ENCODE measurements around the gene SMIM5.

GRCh38 chr17:75672011-75672410 is 38.8 kb downstream of the SMIM5 start:
- TF ChIP-seq, protein P1, sequence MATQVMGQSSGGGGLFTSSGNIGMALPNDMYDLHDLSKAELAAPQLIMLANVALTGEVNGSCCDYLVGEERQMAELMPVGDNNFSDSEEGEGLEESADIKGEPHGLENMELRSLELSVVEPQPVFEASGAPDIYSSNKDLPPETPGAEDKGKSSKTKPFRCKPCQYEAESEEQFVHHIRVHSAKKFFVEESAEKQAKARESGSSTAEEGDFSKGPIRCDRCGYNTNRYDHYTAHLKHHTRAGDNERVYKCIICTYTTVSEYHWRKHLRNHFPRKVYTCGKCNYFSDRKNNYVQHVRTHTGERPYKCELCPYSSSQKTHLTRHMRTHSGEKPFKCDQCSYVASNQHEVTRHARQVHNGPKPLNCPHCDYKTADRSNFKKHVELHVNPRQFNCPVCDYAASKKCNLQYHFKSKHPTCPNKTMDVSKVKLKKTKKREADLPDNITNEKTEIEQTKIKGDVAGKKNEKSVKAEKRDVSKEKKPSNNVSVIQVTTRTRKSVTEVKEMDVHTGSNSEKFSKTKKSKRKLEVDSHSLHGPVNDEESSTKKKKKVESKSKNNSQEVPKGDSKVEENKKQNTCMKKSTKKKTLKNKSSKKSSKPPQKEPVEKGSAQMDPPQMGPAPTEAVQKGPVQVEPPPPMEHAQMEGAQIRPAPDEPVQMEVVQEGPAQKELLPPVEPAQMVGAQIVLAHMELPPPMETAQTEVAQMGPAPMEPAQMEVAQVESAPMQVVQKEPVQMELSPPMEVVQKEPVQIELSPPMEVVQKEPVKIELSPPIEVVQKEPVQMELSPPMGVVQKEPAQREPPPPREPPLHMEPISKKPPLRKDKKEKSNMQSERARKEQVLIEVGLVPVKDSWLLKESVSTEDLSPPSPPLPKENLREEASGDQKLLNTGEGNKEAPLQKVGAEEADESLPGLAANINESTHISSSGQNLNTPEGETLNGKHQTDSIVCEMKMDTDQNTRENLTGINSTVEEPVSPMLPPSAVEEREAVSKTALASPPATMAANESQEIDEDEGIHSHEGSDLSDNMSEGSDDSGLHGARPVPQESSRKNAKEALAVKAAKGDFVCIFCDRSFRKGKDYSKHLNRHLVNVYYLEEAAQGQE (IDR thresholded peaks at IDR 0.05; ENCODE audit: low read depth), result no peak
- TF ChIP-seq MAX (IDR thresholded peaks at IDR 0.05), result no peak
- TF ChIP-seq TAF1 (IDR thresholded peaks at IDR 0.05; ENCODE audit: low read depth), result no peak
- no peak for TF ChIP-seq CREB1 (IDR thresholded peaks at IDR 0.05; ENCODE audit: low read depth)
- no peak for TF ChIP-seq YY1 (IDR thresholded peaks at IDR 0.05; ENCODE audit: low read depth)
- TF ChIP-seq TEAD4 (IDR thresholded peaks at IDR 0.05), result no peak
- TF ChIP-seq TCF12 (IDR thresholded peaks at IDR 0.05; ENCODE audit: low read depth), result no peak
- no peak for TF ChIP-seq RAD21 (IDR thresholded peaks at IDR 0.05; ENCODE audit: low read depth)

Measured in Ishikawa (cell line).